GM12875 (cell line): ENCODE results near the gene ACOT7.

ENCODE experiments used
- H3K4me3 ChIP-seq: one replicate; pipeline ENCODE4 v1.5.1; 2011; ENCODE audit warnings: low read depth, low read length, control low read depth
- TF ChIP-seq, protein P1 (sequence below): IDR thresholded peaks from 2 replicates; pipeline ENCODE4 v1.5.1; 2011; ENCODE audit warnings: low read depth, mild to moderate bottlenecking, control low read depth, inconsistent platforms, low read length, moderate library complexity, borderline replicate concordance; ENCODE audit not compliant: insufficient read depth

Gene ACOT7

GRCh38 chr1:6248161-6248776 is 145.3 kb downstream of the ACOT7 start:
- no peak overlapping the region for H3K4me3 ChIP-seq
- TF ChIP-seq, protein P1, sequence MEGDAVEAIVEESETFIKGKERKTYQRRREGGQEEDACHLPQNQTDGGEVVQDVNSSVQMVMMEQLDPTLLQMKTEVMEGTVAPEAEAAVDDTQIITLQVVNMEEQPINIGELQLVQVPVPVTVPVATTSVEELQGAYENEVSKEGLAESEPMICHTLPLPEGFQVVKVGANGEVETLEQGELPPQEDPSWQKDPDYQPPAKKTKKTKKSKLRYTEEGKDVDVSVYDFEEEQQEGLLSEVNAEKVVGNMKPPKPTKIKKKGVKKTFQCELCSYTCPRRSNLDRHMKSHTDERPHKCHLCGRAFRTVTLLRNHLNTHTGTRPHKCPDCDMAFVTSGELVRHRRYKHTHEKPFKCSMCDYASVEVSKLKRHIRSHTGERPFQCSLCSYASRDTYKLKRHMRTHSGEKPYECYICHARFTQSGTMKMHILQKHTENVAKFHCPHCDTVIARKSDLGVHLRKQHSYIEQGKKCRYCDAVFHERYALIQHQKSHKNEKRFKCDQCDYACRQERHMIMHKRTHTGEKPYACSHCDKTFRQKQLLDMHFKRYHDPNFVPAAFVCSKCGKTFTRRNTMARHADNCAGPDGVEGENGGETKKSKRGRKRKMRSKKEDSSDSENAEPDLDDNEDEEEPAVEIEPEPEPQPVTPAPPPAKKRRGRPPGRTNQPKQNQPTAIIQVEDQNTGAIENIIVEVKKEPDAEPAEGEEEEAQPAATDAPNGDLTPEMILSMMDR, result no peak

GRCh38 chr1:6247651-6248050 is 145.9 kb downstream of the ACOT7 start:
- H3K4me3 ChIP-seq, result no peak overlapping the region
- TF ChIP-seq, protein P1, result no peak

DNA sequence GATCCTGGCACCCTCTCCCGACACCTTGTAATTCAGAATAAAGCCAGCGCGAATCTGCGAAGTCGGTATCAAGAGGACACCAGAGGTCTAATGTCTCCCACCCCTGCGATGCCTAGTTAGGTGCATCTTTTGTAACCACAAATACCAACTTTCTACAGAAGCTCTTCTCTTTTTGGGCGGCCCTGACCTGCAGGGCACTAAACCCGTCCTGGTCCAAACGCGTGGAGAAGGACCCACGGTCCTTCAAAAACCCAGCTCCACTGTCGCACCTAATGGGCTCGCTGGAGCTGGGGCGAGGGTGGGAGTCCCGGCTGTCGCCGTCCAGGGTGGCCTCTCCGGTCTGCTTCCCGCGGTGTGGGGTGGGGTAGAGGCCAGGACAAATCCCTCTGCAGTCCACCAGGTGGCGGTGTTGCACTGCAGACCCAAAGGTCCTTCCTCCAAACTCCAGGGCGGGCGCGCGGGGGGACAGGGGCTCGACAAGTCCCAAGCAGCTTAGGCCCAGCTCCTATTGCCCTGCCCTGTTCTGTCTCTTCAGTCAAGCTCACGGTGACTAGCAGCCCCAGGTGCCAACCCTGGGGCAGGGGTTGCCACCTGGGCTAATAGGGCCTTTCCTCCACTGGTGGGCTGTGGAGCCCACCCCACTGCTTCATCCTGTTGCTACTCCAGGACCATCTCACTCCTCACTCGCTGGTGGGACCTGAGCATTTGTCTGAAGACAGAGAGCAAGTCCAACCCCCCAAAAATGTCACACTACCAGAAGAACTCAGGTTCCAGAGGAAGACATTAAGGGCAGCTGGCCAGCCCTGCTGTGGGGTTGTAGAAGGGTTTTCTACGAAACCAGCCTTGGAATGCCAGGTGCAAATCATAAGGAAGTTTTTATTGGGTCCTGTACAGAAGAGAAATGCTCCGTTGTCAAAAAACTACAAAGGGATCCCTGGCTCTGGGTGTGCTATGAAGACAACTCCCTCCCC is 146.8 kb downstream of the ACOT7 start:
- H3K4me3 ChIP-seq, result no peak overlapping the region
- TF ChIP-seq, protein P1, result peak; percentile 96

DNA sequence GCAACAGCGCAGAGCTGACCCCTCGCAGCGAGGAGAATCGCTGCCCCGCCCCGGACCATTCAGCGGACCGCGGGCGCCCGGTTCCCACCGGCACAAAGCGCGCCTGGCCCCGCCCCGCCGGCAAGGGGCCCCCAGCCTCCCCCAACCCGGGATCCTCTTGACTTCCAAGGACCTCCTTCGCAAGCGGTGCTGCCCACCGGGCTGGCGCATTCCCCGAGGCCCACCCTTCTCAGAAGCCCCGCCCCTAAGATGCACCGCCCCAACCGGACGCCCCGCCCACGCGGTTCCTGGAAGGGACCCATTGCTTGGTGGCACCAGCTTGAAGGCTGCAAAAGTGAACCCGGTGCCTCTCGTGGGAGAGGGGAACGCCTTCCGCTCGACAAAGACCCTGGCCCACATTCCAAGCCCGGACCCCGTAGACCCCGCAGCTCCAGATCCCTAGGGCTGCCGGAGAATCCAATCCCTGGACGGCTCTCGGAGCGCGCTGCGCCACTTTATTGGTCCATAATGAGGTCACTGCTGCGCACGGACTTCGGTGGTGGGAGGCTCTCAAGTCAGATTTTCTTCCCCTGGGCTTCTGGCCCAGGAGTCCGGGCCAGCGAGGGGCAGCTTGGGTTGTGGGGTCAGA is 147.6 kb downstream of the ACOT7 start:
- H3K4me3 ChIP-seq, result peak overlapping the region; percentile 42
- TF ChIP-seq, protein P1, result no peak

DNA sequence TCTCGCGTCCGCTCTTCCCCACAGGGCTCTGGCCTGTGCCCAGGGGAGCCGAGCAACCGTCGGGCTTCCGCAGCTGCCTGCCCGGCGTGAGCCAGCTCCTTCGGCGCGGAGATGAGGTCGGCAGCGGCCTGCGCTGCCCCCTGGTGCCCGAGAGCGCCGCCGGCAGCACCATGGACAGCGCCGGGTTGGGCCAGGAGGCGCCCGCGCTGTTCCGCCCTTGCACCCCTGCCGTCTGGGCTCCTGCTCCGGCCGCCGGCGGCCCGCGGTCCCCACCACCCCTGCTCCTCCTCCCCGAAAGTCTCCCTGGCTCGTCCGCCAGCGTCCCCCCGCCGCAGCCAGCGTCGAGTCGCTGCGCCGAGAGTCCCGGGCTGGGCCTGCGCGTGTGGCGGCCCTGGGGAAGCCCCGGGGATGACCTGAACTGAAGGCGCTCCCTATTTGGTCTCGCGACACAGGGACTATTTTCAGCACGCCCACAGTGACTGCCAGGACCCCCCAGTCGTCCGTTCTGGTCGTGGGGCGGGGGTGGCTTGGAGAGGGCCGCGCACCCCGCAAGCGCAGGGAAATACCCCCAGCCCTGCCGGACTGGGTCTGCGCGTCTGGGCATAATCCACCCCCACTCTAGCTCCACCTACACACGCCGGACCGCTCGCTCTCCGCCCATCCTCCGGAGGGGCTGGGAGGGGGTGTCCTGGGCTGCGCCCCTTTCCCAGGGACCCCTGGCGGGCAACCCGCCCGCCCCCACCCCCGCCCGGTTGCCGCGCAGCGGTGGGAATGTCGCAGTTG is 148.3 kb downstream of the ACOT7 start:
- H3K4me3 ChIP-seq, result peak overlapping the region; percentile 42
- TF ChIP-seq, protein P1, result peak; percentile 96

- TF ChIP-seq, protein P1, result no peak
- H3K4me3 ChIP-seq, result no peak overlapping the region
Measured at GRCh38 chr1:6244401-6245049, 149.0 kb downstream of the ACOT7 start.
